K562 (cell line): ENCODE measurements around the gene LRRC25. TPM values are rescaled to one million over a fixed set of nuclear protein-coding genes. Genes with fewer than 3 reads are reported as not detected.

ENCODE experiments used
- CBFA2T3 ChIP-seq: fragments of 450-650 bp; IDR thresholded peaks from 2 replicates; pipeline ENCODE4 v1.6.1; 2017
- ERF ChIP-seq: fragments of 450-650 bp; formaldehyde crosslinking; IDR thresholded peaks from 2 replicates; pipeline ENCODE4 v1.4.0; 2020; ENCODE audit warnings: mild to moderate bottlenecking, mixed read lengths
- FOXK1 ChIP-seq: sonication (generic); formaldehyde crosslinking; IDR thresholded peaks from 2 replicates; pipeline ENCODE4 v1.8.0; 2022; ENCODE audit warnings: missing genetic modification reagents, mild to moderate bottlenecking, borderline replicate concordance
- FOXK2 ChIP-seq, 2 experiments: fragments of 450-650 bp; IDR thresholded peaks in 1 of 2; conservative IDR thresholded peaks in 1 of 2; 2 replicates each; pipeline ENCODE4 v1.6.1; 2016; ENCODE audit warnings: low read depth in 2 of 2, mild to moderate bottlenecking in 1 of 2
- GABPA ChIP-seq: fragments of 200-800 bp; sonication (Bioruptor generic); conservative IDR thresholded peaks from 2 replicates; pipeline ENCODE4 v1.6.1; 2016; ENCODE audit warnings: low read depth, missing genetic modification characterization, missing compliant biosample characterization
- MCM2 ChIP-seq: fragments of 450-650 bp; IDR thresholded peaks from 2 replicates; pipeline ENCODE4 v1.6.1; 2017; ENCODE audit warnings: low read depth, mild to moderate bottlenecking
- MCM7 ChIP-seq, 2 experiments: fragments of 450-650 bp; IDR thresholded peaks; 2 replicates each; pipeline ENCODE4 v1.6.1; 2016 to 2018
- NBN ChIP-seq: fragments of 450-650 bp; IDR thresholded peaks from 2 replicates; pipeline ENCODE4 v1.6.1; 2016; ENCODE audit warnings: low read depth, mild to moderate bottlenecking
- NUFIP1 ChIP-seq: fragments of 450-650 bp; IDR thresholded peaks from 2 replicates; pipeline ENCODE4 v1.6.1; 2018; ENCODE audit not compliant: partially characterized antibody
- POLR2AphosphoS5 ChIP-seq: IDR thresholded peaks from 2 replicates; pipeline ENCODE4 v1.6.1; 2011; ENCODE audit warnings: mild to moderate bottlenecking, low read depth, low read length, moderate library complexity; ENCODE audit not compliant: control insufficient read depth, insufficient read depth
- POLR2B ChIP-seq: fragments of 450-650 bp; IDR thresholded peaks from 2 replicates; pipeline ENCODE4 v1.6.1; 2018; ENCODE audit warnings: low read depth; ENCODE audit not compliant: partially characterized antibody
- SMARCC2 ChIP-seq: fragments of 450-650 bp; IDR thresholded peaks from 2 replicates; pipeline ENCODE4 v1.6.1; 2017; ENCODE audit warnings: antibody characterized with exemption, moderate library complexity, mild to moderate bottlenecking, low read depth
- SRSF3 ChIP-seq: fragments of 200-400 bp; formaldehyde crosslinking; IDR thresholded peaks from 2 replicates; pipeline ENCODE4 v1.6.1; 2016; ENCODE audit warnings: mild to moderate bottlenecking, low read length, moderate library complexity; ENCODE audit not compliant: insufficient read depth
- ZBTB7A ChIP-seq: IDR thresholded peaks from 2 replicates; pipeline ENCODE4 v1.6.1; 2011; ENCODE audit warnings: low read depth, mild to moderate bottlenecking, low read length, moderate library complexity, borderline replicate concordance; ENCODE audit not compliant: control insufficient read depth
- ZC3H4 ChIP-seq: sonication (generic); formaldehyde crosslinking; IDR thresholded peaks from 2 replicates; pipeline ENCODE4 v1.9.0; 2021; ENCODE audit warnings: missing genetic modification reagents, borderline replicate concordance
- ZC3H8 ChIP-seq: fragments of 450-650 bp; IDR thresholded peaks from 2 replicates; pipeline ENCODE4 v1.6.1; 2017
- ZFP36 ChIP-seq: fragments of 150-350 bp; IDR thresholded peaks from 2 replicates; pipeline ENCODE4 v1.6.1; 2018; ENCODE audit warnings: low read length, low read depth; ENCODE audit not compliant: partially characterized antibody
- ZFX ChIP-seq: sonication (generic); formaldehyde crosslinking; IDR thresholded peaks from 2 replicates; pipeline ENCODE4 v1.8.0; 2022; ENCODE audit warnings: mild to moderate bottlenecking, missing genetic modification reagents, moderate library complexity
- polyA plus RNA-seq, 8 experiments: library from polyadenylated mRNA; depleted of rRNA in 4 of 8; stranded (reverse) in 5 of 8; unstranded in 3 of 8; fragments of >200 nt; fragmentation: Nextera tagmentation in 2 of 8; fragmentation: Illumina TruSeq in 1 of 8; extraction: Ambion mirVana in 2 of 8; extraction: Trizol in 1 of 8; gene quantifications; 2 replicates each; pipeline versions ENCODE4 v1.2.1 to v1.2.3, GENCODE V29; 2011 to 2014; ENCODE audit warnings: inconsistent platforms in 1 of 8, missing spikeins in 1 of 8
- total RNA-seq, 7 experiments: library from RNA; depleted of rRNA in 6 of 7; stranded (reverse); fragments of >200 nt in 6 of 7; fragmentation: Illumina TruSeq in 2 of 7; extraction: Trizol in 2 of 7; gene quantifications; 2 replicates each; pipeline versions ENCODE4 v1.2.1 to v1.2.3, GENCODE V29; 2011 to 2021; ENCODE audit warnings: low replicate concordance in 1 of 7
- TF ChIP-seq, protein P1 (sequence below): sonication (generic); formaldehyde crosslinking; IDR thresholded peaks from 2 replicates; pipeline ENCODE4 v1.8.0; 2022; ENCODE audit warnings: mild to moderate bottlenecking, missing genetic modification reagents, borderline replicate concordance
- TF ChIP-seq, protein P2 (sequence below): fragments of 150-350 bp; conservative IDR thresholded peaks from 2 replicates; pipeline ENCODE4 v1.6.1; 2014; ENCODE audit warnings: low read length
- TF ChIP-seq, protein P3 (sequence below): fragments of 450-650 bp; formaldehyde crosslinking; conservative IDR thresholded peaks from 2 replicates; pipeline ENCODE4 v1.4.0; 2022; ENCODE audit warnings: mild to moderate bottlenecking, missing genetic modification characterization
- TF ChIP-seq, protein P4 (sequence below): IDR thresholded peaks from 2 replicates; pipeline ENCODE4 v1.6.1; 2016; ENCODE audit warnings: missing genetic modification characterization, missing compliant biosample characterization

The LRRC25 gene
- total and polyA plus RNA-seq, 9 of the 15 experiments (the other 6 are each of a cell fraction or from before 2014, with no cell fraction given), result 0.07 to 0.36 (median 0.10) TPM; not detected in 3

DNA sequence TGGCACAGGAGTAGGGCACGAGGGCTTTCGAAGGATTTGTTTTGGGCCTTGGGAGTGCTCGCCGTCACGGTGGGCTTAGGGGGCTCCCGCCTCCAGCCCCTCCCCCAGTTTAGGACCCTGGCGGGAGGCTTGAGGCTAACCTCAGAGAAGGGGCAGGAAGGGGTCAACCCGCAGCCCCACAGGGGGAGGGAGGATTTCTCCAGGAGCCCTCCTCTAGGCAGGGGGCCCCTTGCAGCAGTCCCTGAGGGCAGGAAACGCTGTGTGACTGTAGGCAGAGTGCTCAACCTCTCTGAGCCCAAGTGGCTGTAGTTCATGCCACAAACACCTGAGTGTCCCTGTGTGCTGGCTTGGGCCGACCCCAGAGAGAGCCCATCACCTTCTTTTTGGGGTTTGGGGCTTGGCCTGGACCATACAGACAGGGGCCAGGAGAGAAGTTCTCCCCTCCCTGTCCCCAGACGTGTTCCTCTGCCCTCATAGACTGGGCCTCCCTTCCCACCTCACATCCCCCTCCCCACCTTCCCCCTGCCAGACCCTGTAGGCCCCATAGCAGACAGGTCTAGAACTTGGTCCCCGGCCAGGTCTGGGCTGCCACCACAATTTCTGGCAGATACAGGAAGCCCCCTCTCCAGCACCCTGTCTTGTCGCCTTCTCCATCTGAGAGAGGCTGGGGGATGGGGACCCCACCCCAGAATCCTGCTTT is 32.4 kb upstream of the LRRC25 start (continued):
- TF ChIP-seq ZBTB7A, result peak; percentile 61; the same call in 1 of the 2 replicates
- no peak for TF ChIP-seq ZC3H4 (CRISPR knock-in tag)
- TF ChIP-seq ERF (CRISPR knock-in tag), result 0 out of 2 replicates have a peak, but pooled peaks have one; percentile 12
- TF ChIP-seq, protein P1, sequence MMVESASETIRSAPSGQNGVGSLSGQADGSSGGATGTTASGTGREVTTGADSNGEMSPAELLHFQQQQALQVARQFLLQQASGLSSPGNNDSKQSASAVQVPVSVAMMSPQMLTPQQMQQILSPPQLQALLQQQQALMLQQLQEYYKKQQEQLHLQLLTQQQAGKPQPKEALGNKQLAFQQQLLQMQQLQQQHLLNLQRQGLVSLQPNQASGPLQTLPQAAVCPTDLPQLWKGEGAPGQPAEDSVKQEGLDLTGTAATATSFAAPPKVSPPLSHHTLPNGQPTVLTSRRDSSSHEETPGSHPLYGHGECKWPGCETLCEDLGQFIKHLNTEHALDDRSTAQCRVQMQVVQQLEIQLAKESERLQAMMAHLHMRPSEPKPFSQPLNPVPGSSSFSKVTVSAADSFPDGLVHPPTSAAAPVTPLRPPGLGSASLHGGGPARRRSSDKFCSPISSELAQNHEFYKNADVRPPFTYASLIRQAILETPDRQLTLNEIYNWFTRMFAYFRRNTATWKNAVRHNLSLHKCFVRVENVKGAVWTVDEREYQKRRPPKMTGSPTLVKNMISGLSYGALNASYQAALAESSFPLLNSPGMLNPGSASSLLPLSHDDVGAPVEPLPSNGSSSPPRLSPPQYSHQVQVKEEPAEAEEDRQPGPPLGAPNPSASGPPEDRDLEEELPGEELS (CRISPR knock-in tag), result no peak
- TF ChIP-seq, protein P2, sequence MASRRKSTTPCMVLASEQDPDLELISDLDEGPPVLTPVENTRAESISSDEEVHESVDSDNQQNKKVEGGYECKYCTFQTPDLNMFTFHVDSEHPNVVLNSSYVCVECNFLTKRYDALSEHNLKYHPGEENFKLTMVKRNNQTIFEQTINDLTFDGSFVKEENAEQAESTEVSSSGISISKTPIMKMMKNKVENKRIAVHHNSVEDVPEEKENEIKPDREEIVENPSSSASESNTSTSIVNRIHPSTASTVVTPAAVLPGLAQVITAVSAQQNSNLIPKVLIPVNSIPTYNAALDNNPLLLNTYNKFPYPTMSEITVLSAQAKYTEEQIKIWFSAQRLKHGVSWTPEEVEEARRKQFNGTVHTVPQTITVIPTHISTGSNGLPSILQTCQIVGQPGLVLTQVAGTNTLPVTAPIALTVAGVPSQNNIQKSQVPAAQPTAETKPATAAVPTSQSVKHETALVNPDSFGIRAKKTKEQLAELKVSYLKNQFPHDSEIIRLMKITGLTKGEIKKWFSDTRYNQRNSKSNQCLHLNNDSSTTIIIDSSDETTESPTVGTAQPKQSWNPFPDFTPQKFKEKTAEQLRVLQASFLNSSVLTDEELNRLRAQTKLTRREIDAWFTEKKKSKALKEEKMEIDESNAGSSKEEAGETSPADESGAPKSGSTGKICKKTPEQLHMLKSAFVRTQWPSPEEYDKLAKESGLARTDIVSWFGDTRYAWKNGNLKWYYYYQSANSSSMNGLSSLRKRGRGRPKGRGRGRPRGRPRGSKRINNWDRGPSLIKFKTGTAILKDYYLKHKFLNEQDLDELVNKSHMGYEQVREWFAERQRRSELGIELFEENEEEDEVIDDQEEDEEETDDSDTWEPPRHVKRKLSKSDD, result no peak
- TF ChIP-seq MCM7 (IDR thresholded peaks at IDR 0.05), result no peak
- TF ChIP-seq SRSF3, result no peak
- no peak for TF ChIP-seq ZC3H8
- no peak for TF ChIP-seq FOXK1 (CRISPR knock-in tag)
- TF ChIP-seq MCM2, result no peak
- no peak for TF ChIP-seq FOXK2 (conservative IDR thresholded peaks at IDR 0.05 in 1 of 2, IDR thresholded peaks at IDR 0.05 in 1 of 2; ENCODE audit: low read depth in 2 of 2)
- TF ChIP-seq ZFP36, result peak; percentile 94
- no peak for TF ChIP-seq ZFX (CRISPR knock-in tag)
- no peak for TF ChIP-seq GABPA
- no peak for TF ChIP-seq CBFA2T3
- TF ChIP-seq, protein P3, sequence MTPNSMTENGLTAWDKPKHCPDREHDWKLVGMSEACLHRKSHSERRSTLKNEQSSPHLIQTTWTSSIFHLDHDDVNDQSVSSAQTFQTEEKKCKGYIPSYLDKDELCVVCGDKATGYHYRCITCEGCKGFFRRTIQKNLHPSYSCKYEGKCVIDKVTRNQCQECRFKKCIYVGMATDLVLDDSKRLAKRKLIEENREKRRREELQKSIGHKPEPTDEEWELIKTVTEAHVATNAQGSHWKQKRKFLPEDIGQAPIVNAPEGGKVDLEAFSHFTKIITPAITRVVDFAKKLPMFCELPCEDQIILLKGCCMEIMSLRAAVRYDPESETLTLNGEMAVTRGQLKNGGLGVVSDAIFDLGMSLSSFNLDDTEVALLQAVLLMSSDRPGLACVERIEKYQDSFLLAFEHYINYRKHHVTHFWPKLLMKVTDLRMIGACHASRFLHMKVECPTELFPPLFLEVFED (CRISPR knock-in tag), result no peak
- TF ChIP-seq NBN, result no peak
- no peak for TF ChIP-seq POLR2AphosphoS5
- no peak for TF ChIP-seq SMARCC2
- TF ChIP-seq, protein P4, sequence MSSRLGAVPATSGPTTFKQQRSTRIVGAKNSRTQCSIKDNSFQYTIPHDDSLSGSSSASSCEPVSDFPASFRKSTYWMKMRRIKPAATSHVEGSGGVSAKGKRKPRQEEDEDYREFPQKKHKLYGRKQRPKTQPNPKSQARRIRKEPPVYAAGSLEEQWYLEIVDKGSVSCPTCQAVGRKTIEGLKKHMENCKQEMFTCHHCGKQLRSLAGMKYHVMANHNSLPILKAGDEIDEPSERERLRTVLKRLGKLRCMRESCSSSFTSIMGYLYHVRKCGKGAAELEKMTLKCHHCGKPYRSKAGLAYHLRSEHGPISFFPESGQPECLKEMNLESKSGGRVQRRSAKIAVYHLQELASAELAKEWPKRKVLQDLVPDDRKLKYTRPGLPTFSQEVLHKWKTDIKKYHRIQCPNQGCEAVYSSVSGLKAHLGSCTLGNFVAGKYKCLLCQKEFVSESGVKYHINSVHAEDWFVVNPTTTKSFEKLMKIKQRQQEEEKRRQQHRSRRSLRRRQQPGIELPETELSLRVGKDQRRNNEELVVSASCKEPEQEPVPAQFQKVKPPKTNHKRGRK (tag), result no peak
- TF ChIP-seq NUFIP1, result no peak
- TF ChIP-seq POLR2B, result no peak
